Stimulated activated effector memory CD8-positive, alpha-beta T cell treated with anti-CD3 and anti-CD28 coated beads, Interleukin-12 subunit alpha, Interleukin-12 subunit beta, amount 100 ng/mL, for 72 hours (primary cell): ENCODE data around the gene PMFBP1.

Experiments used
- ATAC-seq: fragments of 150-1000 bp; cut with Tn5 transposase; 2 replicates; pipeline ENCODE4 v1.10.0; 2021
- DNase-seq, 2 donors: peaks; one replicate each; pipeline ENCODE4 v3.0.0; 2021 to 2022; ENCODE audit warnings: low spot score in 2 of 2
- H3K27ac Mint-ChIP-seq: one replicate; pipeline ENCODE4 v1.8.0; 2022; ENCODE audit warnings: mild to moderate bottlenecking, mixed read lengths
- H3K36me3 Mint-ChIP-seq: one replicate; pipeline ENCODE4 v1.8.0; 2022; ENCODE audit warnings: mild to moderate bottlenecking, mixed read lengths
- H3K4me1 Mint-ChIP-seq: one replicate; pipeline ENCODE4 v1.8.0; 2022; ENCODE audit warnings: mixed read lengths
- H3K4me3 Mint-ChIP-seq: one replicate; pipeline ENCODE4 v1.8.0; 2022; ENCODE audit warnings: mild to moderate bottlenecking, mixed read lengths
- H3K9me3 Mint-ChIP-seq: one replicate; pipeline ENCODE4 v1.8.0; 2022; ENCODE audit warnings: mixed read lengths

Gene PMFBP1

DNA sequence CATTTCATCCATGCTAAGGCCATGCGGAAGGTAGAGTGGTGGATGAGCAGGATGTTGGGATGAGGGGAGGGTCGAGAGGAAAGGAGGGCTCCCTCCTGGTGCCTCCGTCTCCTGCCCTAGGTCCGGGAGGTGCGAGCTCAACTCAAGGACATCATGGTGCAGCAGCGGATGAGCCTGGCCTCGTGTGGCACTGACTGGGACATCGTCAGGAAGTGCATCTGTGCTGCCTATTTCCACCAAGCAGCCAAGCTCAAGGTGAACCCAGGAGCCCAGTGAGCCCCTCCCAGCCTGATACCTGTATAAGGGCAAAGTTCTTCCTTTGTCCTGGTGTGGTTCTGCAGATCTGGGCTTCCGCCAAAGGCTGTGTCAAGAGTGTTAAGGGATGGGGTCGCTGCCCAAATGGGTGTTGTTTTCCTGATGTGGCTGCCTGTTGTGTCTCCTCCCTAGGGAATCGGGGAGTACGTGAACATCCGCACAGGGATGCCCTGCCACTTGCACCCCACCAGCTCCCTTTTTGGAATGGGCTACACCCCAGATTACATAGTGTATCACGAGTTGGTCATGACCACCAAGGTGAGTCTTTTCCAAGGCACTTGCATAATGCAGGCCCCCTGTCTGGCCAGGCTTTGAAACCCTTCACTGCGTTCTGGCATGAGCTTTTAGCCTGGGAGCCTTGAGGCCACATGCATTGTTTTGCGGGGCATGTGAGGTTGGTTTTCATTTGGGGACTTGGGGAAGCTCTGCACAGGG, 63.4 kb downstream of the PMFBP1 start:
- Mint-ChIP-seq H3K36me3 (peaks cover 100% of the 10 kb centered on the region), H3K4me1 (no peaks in the 10 kb centered on the region), H3K4me3 (no peak overlapping the region), H3K27ac (no peak overlapping the region), H3K9me3 (no peaks in the 10 kb centered on the region)
- DNase-seq (no peak), ATAC-seq (no peak)

DNA sequence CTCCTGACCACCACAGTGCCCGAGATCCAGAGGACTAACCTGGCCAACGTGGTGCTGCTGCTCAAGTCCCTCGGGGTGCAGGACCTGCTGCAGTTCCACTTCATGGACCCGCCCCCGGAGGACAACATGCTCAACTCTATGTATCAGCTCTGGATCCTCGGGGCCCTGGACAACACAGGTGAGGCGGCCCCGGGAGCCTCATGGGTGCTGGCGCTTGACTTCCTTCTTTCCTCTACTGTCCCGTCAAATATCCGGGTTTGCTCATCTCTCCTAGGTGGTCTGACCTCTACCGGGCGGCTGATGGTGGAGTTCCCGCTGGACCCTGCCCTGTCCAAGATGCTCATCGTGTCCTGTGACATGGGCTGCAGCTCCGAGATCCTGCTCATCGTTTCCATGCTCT, 64.6 kb downstream of the PMFBP1 start:
- ATAC-seq (no peak), DNase-seq (no peak)
- Mint-ChIP-seq H3K27ac (no peak overlapping the region), H3K4me1 (no peaks in the 10 kb centered on the region), H3K4me3 (no peak overlapping the region), H3K9me3 (no peaks in the 10 kb centered on the region), H3K36me3 (peaks cover 100% of the 10 kb centered on the region)

DNA sequence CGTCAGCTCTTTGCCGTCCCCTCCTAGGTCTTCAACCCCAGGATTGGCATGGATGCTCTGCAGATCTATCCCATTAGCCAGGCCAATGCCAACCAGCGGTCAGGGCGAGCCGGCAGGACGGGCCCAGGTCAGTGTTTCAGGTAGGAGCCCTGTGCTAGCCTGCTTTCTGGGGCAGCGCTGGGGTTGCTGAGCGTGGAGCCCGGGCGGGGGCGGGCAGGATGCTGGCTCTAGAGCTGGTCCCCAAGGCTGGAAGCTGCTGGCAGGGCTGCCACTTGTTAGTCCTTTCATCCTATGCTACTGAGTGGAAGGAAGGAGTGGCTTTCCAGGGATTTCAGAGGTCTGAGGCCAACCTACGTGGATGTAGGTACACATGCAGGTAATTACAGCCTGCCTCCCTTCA, 66.0 kb downstream of the PMFBP1 start:
- ATAC-seq (no peak), DNase-seq (no peak)
- H3K36me3 Mint-ChIP-seq = peaks cover 100% of the 10 kb centered on the region
- H3K9me3 Mint-ChIP-seq = no peaks in the 10 kb centered on the region
- peak overlapping the region; percentile 46 for H3K27ac Mint-ChIP-seq
- H3K4me1 Mint-ChIP-seq = no peaks in the 10 kb centered on the region
- H3K4me3 Mint-ChIP-seq = no peak overlapping the region

DNA sequence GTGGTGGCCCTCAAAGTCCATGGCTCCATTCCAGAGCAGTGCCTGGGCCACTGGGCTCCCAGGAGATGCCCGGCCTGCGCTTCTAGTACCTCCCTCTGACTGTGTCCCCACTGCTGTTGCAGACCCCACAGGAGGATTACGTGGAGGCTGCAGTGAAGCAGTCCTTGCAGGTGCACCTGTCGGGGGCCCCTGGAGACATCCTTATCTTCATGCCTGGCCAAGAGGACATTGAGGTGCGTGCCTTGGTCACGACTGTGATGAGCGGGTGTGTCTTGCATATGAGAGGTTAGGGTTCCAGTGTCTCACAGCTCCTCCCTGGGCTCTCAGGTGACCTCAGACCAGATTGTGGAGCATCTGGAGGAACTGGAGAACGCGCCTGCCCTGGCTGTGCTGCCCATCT, 67.0 kb downstream of the PMFBP1 start:
- H3K9me3 Mint-ChIP-seq = no peaks in the 10 kb centered on the region
- H3K36me3 Mint-ChIP-seq = peaks cover 100% of the 10 kb centered on the region
- DNase-seq (no peak), ATAC-seq (no peak)
- no peak overlapping the region for H3K4me3 Mint-ChIP-seq
- peak overlapping the region; percentile 46 for H3K27ac Mint-ChIP-seq
- H3K4me1 Mint-ChIP-seq = no peaks in the 10 kb centered on the region

DNA sequence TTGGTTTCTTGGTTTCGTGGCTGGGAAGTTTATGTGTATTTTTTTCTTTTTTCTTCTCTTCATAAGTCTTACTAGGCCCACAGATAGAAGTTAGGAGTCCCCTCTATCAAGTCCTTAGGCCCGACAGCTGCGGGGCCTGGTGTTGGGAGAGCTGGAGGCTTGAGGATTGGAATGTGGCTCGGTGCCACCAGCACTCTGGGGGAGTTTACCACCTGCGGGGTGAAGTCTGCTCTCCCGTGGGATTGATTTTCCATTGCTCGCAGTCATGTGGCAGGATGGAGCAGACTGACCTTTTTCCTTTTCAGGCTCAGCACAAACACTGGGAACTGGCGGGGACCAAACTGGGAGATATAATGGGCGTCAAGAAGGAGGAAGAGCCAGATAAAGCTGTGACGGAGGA, 70.8 kb downstream of the PMFBP1 start:
- H3K27ac Mint-ChIP-seq = no peak overlapping the region
- H3K4me1 Mint-ChIP-seq = peaks cover 21% of the 10 kb centered on the region
- peaks cover 100% of the 10 kb centered on the region for H3K36me3 Mint-ChIP-seq
- ATAC-seq (no peak), DNase-seq (no peak)
- H3K4me3 Mint-ChIP-seq = no peak overlapping the region
- no peaks in the 10 kb centered on the region for H3K9me3 Mint-ChIP-seq

DNA sequence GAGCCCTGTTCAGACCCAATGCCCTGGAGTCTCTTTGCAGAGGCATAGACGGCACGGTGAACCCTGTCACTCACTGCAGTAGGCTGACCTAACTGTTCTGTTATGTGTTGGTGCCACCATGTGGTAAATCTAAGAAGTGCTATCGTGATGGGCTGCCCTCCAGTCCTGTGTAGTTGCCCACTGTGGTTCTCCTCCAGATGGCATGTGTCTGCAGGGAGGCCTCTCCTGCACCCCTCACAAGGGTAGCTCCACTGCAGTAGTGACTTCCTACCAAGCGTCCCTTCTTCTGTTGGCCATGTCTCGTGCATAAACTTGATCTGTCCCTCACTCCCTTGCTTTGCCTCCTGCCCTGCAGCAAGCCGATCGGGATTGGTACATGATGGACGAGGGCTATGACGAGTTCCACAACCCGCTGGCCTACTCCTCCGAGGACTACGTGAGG, 72.6 kb downstream of the PMFBP1 start:
- ATAC-seq = peak; percentile 77
- Mint-ChIP-seq H3K9me3 (no peaks in the 10 kb centered on the region), H3K4me1 (peaks cover 37% of the 10 kb centered on the region), H3K27ac (no peak overlapping the region), H3K4me3 (no peak overlapping the region), H3K36me3 (peaks cover 90% of the 10 kb centered on the region)
- peak; percentile 17 to 64 for DNase-seq

DNA sequence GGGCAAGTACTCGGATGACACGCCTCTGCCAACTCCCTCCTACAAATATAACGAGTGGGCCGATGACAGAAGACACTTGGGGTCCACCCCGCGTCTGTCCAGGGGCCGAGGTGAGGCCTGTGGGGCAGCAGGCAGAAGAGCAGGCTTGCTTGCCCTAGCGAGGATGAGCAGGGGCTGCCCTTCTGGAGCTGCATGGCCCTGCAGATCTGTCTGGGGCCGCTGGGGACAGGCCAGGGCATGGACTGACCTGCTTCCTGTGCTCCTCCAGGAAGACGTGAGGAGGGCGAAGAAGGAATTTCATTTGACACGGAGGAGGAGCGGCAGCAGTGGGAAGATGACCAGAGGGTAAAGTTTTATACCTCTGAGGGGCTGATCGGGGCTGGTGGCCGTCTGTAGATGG, 73.0 kb downstream of the PMFBP1 start:
- ATAC-seq (no peak), DNase-seq (no peak)
- H3K4me1 Mint-ChIP-seq = peaks cover 37% of the 10 kb centered on the region
- no peak overlapping the region for H3K27ac Mint-ChIP-seq
- H3K9me3 Mint-ChIP-seq = no peaks in the 10 kb centered on the region
- H3K4me3 Mint-ChIP-seq = no peak overlapping the region
- H3K36me3 Mint-ChIP-seq = peaks cover 90% of the 10 kb centered on the region

DNA sequence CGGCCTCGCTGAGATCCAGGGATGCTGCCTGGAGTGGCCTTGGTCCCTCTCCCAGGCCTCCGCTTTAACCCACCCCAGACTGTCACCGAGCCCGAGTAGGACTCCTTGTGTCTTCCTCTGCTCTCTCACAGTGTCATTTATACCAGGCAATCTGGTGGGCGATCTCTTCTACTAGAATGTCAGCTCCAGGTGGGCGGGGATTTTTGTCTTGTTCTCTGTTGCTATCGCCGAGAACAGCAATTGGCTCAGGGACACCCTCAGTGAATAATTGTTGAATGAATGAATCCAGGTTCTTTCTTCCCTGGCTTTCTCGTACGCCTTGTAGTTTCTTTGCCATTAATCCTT, 77.7 kb downstream of the PMFBP1 start:
- Mint-ChIP-seq H3K27ac (peak overlapping the region; percentile 98), H3K4me3 (peak overlapping the region; percentile 98), H3K36me3 (peaks cover 69% of the 10 kb centered on the region), H3K4me1 (peaks cover 60% of the 10 kb centered on the region), H3K9me3 (no peaks in the 10 kb centered on the region)
- DNase-seq (no peak), ATAC-seq (peak; percentile 22)

DNA sequence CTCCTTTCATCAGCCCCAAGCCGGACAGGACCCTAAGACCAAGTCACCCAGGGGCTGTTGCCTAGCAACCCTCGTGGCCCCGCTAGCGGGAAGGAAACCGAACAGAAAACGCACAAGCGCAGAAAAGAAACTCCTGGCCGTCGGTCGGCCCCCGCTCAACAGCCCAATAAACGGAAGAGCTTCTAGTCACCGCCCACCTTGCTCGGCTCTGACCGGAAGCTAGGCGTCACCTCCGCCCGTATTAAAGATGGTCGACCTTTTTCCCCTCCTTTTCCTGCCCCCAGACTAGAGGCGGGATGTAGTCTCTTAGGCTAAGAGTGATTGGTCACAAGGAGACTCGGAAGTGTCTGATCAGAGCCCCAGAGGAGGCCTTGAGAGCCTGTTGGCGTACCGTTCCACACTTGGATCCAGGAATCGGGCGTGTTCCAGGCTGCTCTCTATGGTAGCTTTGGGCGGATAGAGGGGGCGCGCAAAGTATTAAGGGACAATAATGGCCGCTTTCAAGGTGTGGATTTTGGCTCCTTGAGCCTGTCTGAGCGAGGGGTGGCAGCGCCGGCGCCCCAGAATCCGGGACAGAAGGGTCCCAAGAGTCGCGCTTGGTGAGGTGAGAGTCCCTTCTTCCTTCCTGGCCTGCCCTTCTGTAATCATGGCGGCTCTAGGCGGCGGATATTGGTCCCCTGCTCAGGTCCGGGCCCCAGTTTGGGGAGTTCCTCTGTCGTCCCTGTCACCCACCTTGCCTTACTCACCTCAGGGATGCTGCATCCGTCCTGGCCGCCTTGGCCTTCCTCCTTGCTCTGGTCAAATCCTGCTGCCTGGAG, 78.3 kb downstream of the PMFBP1 start, which contains the start of the genes DHX38 and TXNL4B:
DHX38 (plus strand) TSS at position 400 of the 818 bp plus-strand sequence. CDS start 2,311 bp downstream, outside the sequence.
TXNL4B (minus strand) TSS at position 173 of the 818 bp plus-strand sequence. CDS start 2,871 bp downstream, outside the sequence.
- DNase-seq (peak; percentile 67 to 92), ATAC-seq (peak; percentile 98)
- Mint-ChIP-seq H3K9me3 (no peaks in the 10 kb centered on the region), H3K4me3 (peak within 1 kb of the TSS; percentile 98), H3K27ac (peak within 1 kb of the TSS; percentile 98), H3K36me3 (peaks cover 69% of the 10 kb centered on the region), H3K4me1 (peaks cover 61% of the 10 kb centered on the region)

DNA sequence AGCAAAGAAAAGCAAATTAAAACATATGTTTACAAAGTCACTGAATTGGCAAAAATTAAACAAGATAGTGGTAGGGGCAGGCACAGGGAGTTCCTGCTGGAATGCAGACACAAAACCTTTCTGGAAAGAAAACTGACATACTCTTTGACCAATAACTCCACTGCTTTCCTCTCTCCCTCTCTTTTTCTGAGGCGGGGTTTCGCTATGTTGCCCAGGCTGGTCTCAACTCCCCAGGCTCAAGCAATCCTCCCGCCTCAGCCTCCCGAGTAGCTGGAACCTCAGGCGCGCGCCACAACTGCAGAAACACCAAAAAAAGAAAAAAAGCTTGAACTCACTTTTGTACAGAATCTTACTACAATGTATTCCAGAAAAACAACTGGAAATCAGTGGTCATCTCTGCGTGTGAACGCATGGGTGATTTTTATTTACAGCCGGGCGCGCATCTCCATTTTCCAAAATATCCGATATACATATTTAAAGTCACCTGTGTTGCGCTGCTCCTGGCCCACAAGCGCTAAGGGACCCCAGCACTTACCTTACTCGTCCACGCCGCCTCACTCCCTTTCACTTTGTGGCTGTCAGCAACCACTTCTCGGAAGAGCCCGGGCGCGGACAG, 79.0 kb downstream of the PMFBP1 start:
- H3K27ac Mint-ChIP-seq = peak overlapping the region; percentile 98
- DNase-seq (no peak), ATAC-seq (peak; percentile 52)
- H3K4me3 Mint-ChIP-seq = peak overlapping the region; percentile 98
- H3K4me1 Mint-ChIP-seq = peaks cover 58% of the 10 kb centered on the region
- peaks cover 69% of the 10 kb centered on the region for H3K36me3 Mint-ChIP-seq
- no peaks in the 10 kb centered on the region for H3K9me3 Mint-ChIP-seq

DNA sequence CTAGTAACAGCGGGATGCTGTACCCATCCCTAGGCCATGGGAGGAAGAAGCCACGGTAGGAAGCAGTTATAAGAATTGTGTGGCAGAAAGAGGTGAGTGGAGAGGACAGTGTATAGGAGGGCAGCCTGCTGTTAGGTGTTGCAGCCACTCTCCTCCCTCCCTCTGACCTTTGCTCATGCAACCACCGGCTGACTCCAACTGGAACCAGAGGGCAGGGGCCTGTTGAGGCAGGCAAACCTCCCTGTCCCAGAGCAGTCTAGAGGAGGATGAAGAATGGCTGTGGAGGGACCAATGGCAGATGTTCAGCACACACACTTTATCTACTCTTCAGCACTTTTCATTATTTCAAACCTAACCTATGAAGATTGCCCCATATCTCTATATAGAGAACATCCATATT, 80.7 kb downstream of the PMFBP1 start:
- peaks cover 44% of the 10 kb centered on the region for H3K4me1 Mint-ChIP-seq
- peaks cover 69% of the 10 kb centered on the region for H3K36me3 Mint-ChIP-seq
- no peak for DNase-seq
- no peak for ATAC-seq
- H3K9me3 Mint-ChIP-seq = no peaks in the 10 kb centered on the region
- H3K4me3 Mint-ChIP-seq = peak overlapping the region; percentile 98
- H3K27ac Mint-ChIP-seq = peak overlapping the region; percentile 51

DNA sequence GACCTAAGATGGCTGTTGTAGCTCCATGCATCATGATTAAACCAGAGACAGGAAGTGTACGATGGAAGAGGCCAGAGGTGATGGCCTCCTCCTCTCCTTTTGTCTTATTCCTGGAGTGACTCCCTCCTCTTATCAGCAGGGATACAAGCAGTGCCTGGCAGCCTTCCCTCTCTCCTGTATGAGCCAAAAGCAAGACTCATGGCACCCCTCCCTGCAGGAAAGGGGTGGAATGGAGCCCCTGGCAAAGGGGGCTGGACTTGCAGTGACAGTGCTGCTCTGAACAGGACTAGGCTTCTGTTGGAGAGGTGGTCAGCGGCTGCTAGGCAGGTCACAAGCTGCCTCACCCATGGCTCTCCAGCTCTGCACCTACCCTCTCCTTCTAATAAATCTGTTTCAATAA, 87.0 kb downstream of the PMFBP1 start:
- ATAC-seq (no peak), DNase-seq (no peak)
- Mint-ChIP-seq H3K9me3 (peaks cover 2% of the 10 kb centered on the region), H3K36me3 (peaks cover 58% of the 10 kb centered on the region), H3K27ac (no peak overlapping the region), H3K4me3 (no peak overlapping the region), H3K4me1 (peaks cover 6% of the 10 kb centered on the region)

DNA sequence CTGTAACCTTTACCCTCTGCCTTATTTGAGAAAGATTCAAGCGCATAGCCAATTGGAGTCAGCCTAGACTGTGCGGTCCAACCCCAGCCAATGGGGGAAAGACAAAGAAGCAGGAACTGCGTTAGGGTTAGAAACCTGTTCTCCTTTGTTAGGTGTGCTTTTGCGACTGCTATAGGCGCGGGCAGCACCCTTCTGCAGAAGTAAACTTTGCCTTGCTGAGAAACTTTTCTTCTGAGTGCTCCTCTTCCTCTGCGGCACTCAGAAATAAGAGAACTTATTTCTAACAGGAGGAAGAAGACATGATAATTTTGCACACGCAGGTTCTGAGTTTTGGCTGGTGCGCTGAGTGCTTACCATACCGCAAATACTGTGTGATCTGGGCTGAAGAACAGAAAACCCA, 87.5 kb downstream of the PMFBP1 start:
- Mint-ChIP-seq H3K36me3 (peaks cover 52% of the 10 kb centered on the region), H3K4me1 (peaks cover 6% of the 10 kb centered on the region), H3K9me3 (peaks cover 2% of the 10 kb centered on the region), H3K27ac (no peak overlapping the region), H3K4me3 (no peak overlapping the region)
- no peak for DNase-seq
- ATAC-seq = no peak

DNA sequence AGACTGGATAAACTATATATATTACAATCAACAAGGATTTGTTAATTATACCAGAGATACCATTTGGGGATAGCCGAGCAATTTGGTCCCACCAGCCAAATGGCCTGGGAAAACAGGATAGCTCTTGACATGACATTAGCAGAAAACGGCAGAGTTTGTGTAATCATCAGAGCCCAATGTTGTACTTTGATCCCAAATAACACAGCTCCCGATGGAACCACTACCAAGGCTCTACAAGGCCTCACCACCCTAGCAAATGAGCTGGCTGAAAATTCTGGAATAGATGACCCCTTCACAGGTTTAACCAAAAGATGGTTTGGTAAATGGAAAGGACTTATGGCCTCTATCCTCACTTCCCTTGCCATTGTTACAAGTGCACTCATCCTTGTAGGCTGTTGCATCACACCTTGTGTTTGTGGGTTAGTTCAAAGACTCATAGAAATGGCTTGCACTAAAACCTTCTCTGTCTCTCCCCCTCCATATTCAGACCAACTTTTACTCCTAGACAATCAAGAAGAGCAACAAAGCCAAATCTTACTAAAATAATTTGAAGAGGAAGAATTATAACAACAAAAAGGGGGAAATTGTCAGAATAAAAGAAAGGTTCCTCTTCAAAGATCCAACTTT, 88.1 kb downstream of the PMFBP1 start:
- no peak overlapping the region for H3K27ac Mint-ChIP-seq
- H3K36me3 Mint-ChIP-seq = peaks cover 47% of the 10 kb centered on the region
- no peak overlapping the region for H3K4me3 Mint-ChIP-seq
- H3K9me3 Mint-ChIP-seq = peaks cover 2% of the 10 kb centered on the region
- no peak for DNase-seq
- H3K4me1 Mint-ChIP-seq = peaks cover 2% of the 10 kb centered on the region
- no peak for ATAC-seq
